IgD-negative memory B cell (primary cell): ENCODE results near the gene UGT1A5. TPM values are rescaled to one million over a fixed set of nuclear protein-coding genes. Genes with fewer than 3 reads are reported as not detected.
A peak's percentile ranks its signal among the peaks of the same experiment; 100 is the strongest.

Experiments
- H3K27ac Mint-ChIP-seq, 3 donors: one replicate each; pipeline ENCODE4 v1.8.0; 2020 to 2022; ENCODE audit warnings: mild to moderate bottlenecking in 3 of 3, mixed read lengths in 3 of 3, moderate library complexity in 1 of 3
- H3K27me3 Mint-ChIP-seq: one replicate; pipeline ENCODE4 v1.8.0; 2021; ENCODE audit warnings: mixed read lengths
- H3K36me3 Mint-ChIP-seq: one replicate; pipeline ENCODE4 v1.8.0; 2020; ENCODE audit warnings: mild to moderate bottlenecking, mixed read lengths
- H3K4me1 Mint-ChIP-seq, 3 donors: one replicate each; pipeline ENCODE4 v1.8.0; 2020 to 2022; ENCODE audit warnings: mixed read lengths in 3 of 3, mild to moderate bottlenecking in 1 of 3
- H3K4me3 Mint-ChIP-seq, 4 donors: one replicate each; pipeline ENCODE4 v1.8.0; 2020 to 2022; ENCODE audit warnings: mild to moderate bottlenecking in 4 of 4, mixed read lengths in 4 of 4, moderate library complexity in 3 of 4
- H3K9me3 Mint-ChIP-seq, 3 donors: one replicate each; pipeline ENCODE4 v1.8.0; 2020 to 2021; ENCODE audit warnings: mixed read lengths in 3 of 3, mild to moderate bottlenecking in 1 of 3
- polyA plus RNA-seq: library from polyadenylated mRNA; unstranded; fragments of 300-500 nt; fragmentation: Illumina TruSeq; gene quantifications from one replicate; pipeline ENCODE4 v1.2.3, GENCODE V29; 2021

UGT1A5 gene
- not detected for polyA plus RNA-seq

- no peak within 1 kb of the TSS for H3K4me3 Mint-ChIP-seq
- H3K36me3 Mint-ChIP-seq: no peaks in the 10 kb centered on the region
- H3K27ac Mint-ChIP-seq: peak within 1 kb of the TSS in 1 of 3 donors; percentile 62
Measured at GRCh38 chr2:233712611-233713261, at the start of gene UGT1A5. Gene UGT1A5 (plus strand): TSS chr2:233712907. CDS start chr2:233712992, 85 bp downstream.

DNA sequence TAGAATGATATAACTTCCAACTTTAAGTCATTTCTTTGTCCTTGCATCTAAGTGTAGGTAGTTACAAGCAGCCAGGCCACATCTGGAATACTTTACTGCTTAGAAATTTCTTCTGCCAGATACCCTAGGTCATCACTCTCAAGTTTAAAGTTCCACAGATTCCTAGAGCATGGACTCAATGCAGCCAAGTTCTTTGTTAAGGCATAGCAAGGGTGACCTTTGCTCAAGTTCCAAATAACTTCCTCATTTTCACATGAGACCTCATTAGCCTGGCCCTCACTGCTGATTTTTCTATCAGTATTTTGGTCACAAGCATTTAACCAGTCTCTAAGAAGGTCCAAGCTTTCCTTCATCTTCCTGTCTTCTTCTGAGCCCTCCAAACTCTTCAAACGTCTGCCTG lies 48.8 kb upstream of the UGT1A5 start:
- H3K27ac Mint-ChIP-seq: no peak overlapping the region
- peaks cover 2% of the 10 kb centered on the region for H3K36me3 Mint-ChIP-seq
- peaks cover 0 to 6% (median 3%) of the 10 kb centered on the region in 3 donors for H3K9me3 Mint-ChIP-seq
- peaks cover 13% of the 10 kb centered on the region for H3K27me3 Mint-ChIP-seq
- no peaks in the 10 kb centered on the region for H3K4me1 Mint-ChIP-seq
- no peak overlapping the region for H3K4me3 Mint-ChIP-seq

More at GRCh38 chr2:233712611-233713261, at the start of gene UGT1A5:
- Mint-ChIP-seq H3K4me1 (peaks cover 0 to 3% (median 0%) of the 10 kb centered on the region in 3 donors), H3K27me3 (peaks cover 4% of the 10 kb centered on the region), H3K9me3 (no peaks in the 10 kb centered on the region)

DNA sequence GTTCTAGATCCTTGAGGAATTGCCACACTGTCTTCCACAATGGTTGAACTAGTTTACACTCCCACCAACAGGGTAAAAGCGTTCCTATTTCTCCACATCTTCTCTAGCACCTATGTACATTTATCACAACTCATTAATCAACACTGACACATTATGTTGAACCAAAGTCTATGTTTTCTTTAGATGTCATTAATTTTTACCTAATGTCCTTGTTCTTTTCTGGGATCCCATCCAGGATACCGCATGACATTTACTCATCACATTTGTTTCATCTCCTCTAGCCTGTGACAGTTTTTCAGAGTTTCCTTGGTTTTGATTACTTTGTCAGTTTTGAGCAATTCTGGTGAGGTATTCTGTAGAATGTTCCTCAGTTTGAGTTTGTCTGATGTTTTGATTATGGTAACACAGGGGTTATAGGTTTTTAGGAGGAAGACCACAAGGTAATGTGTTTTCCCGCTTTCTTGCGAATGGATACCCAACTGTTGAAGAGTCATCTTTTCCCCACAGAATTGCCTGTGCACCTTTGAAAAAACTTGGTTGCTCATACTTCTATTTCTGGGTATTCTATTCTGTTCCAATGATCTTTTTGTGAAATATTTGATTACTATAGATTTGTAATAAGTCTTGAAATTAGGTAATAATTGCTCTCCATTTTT lies 44.0 kb upstream of the UGT1A5 start:
- Mint-ChIP-seq H3K4me1 (peaks cover 0 to 7% (median 0%) of the 10 kb centered on the region in 3 donors), H3K27me3 (peaks cover 20% of the 10 kb centered on the region), H3K4me3 (no peak overlapping the region), H3K9me3 (peaks cover 0 to 6% (median 3%) of the 10 kb centered on the region in 3 donors), H3K36me3 (no peaks in the 10 kb centered on the region), H3K27ac (no peak overlapping the region)

DNA sequence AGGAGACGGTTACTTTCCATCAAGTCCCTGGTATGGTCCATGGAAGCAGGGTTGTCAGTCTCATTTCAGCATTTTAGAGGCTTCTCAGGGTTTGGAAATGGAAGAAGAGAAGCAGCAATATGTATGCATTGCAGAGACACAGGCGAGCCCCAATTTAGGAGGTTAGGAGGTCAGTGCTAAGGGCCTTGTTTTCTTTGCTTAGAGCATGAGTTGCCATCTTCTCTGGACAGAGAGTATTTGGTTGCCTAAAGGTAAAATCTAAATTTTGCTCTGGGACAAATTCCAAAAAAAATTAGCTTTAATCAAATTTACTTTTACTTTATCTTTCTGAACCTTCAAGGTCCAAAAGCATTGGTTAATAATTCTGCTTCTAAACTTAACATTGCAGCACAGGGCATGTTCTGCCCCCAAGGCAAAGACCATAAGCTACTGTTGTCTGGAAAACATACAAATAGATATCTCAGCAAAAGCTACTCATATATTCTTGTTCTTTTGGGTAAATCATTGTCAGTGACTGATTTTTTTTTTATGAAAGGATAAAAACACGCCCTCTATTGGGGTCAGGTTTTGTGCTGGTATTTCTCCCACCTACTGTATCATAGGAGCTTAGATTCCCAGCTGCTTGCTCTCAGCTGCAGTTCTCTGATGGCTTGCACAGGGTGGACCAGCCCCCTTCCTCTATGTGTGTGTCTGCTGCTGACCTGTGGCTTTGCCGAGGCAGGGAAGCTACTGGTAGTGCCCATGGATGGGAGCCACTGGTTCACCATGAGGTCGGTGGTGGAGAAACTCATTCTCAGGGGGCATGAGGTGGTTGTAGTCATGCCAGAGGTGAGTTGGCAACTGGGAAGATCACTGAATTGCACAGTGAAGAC lies 41.2 kb upstream of the UGT1A5 start, which contains the start of gene UGT1A9:
TSS of gene UGT1A9 (plus strand) at position 609 of the 872 bp plus-strand sequence. CDS start at position 646, 37 bp downstream.
- Mint-ChIP-seq H3K9me3 (peaks cover 0 to 6% (median 3%) of the 10 kb centered on the region in 3 donors), H3K36me3 (peaks cover 2% of the 10 kb centered on the region), H3K27me3 (peaks cover 14% of the 10 kb centered on the region), H3K27ac (no peak within 1 kb of the TSS), H3K4me3 (peak within 1 kb of the TSS in 1 of 4 donors; percentile 47), H3K4me1 (peaks cover 0 to 7% (median 0%) of the 10 kb centered on the region in 3 donors)

GRCh38 chr2:233672886-233673285 lies 39.8 kb upstream of the UGT1A5 start:
- H3K27me3 Mint-ChIP-seq: peaks cover 14% of the 10 kb centered on the region
- no peak overlapping the region for H3K4me3 Mint-ChIP-seq
- no peak overlapping the region for H3K27ac Mint-ChIP-seq
- H3K9me3 Mint-ChIP-seq: peaks cover 0 to 6% (median 0%) of the 10 kb centered on the region in 3 donors
- H3K36me3 Mint-ChIP-seq: peaks cover 2% of the 10 kb centered on the region
- peaks cover 0 to 7% (median 0%) of the 10 kb centered on the region in 3 donors for H3K4me1 Mint-ChIP-seq

GRCh38 chr2:233673896-233674295 lies 38.8 kb upstream of the UGT1A5 start:
- Mint-ChIP-seq H3K4me3 (no peak overlapping the region), H3K27ac (no peak overlapping the region), H3K36me3 (peaks cover 2% of the 10 kb centered on the region), H3K4me1 (peaks cover 0 to 7% (median 0%) of the 10 kb centered on the region in 3 donors), H3K27me3 (peaks cover 16% of the 10 kb centered on the region), H3K9me3 (no peaks in the 10 kb centered on the region)

GRCh38 chr2:233674314-233674713 lies 38.4 kb upstream of the UGT1A5 start:
- Mint-ChIP-seq H3K36me3 (peaks cover 2% of the 10 kb centered on the region), H3K27ac (no peak overlapping the region), H3K27me3 (peaks cover 18% of the 10 kb centered on the region)

DNA sequence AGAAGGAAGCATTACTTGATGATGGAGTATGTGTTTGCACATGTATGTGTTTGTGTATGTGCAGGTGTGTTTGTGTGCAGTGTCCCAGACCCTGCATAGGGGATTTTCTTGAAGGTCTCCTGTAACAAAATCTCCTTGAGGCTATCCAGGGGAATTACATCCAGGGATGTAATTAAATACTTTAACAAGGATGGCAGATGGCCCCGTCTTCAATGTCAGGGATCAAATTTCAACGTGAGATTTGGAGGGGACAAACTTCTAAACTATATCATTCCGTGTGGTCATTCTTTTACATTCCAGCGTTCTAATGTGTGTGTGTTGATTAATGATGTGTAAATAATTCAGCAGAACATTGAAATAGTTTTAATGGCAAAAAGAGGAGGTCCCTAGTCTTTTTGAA lies 37.7 kb upstream of the UGT1A5 start:
- no peak overlapping the region for H3K4me3 Mint-ChIP-seq
- peaks cover 20% of the 10 kb centered on the region for H3K27me3 Mint-ChIP-seq
- H3K4me1 Mint-ChIP-seq: peaks cover 0 to 7% (median 0%) of the 10 kb centered on the region in 3 donors
- peaks cover 6% of the 10 kb centered on the region for H3K36me3 Mint-ChIP-seq
- H3K27ac Mint-ChIP-seq: no peak overlapping the region
- peaks cover 0 to 2% (median 0%) of the 10 kb centered on the region in 3 donors for H3K9me3 Mint-ChIP-seq

More at GRCh38 chr2:233674314-233674713, 38.4 kb upstream of the UGT1A5 start:
- peaks cover 0 to 7% (median 0%) of the 10 kb centered on the region in 3 donors for H3K4me1 Mint-ChIP-seq
- H3K9me3 Mint-ChIP-seq: no peaks in the 10 kb centered on the region
- H3K4me3 Mint-ChIP-seq: no peak overlapping the region

- H3K9me3 Mint-ChIP-seq: peaks cover 0 to 2% (median 0%) of the 10 kb centered on the region in 3 donors
- peaks cover 7% of the 10 kb centered on the region for H3K36me3 Mint-ChIP-seq
- H3K27ac Mint-ChIP-seq: no peak overlapping the region
- peaks cover 0 to 7% (median 0%) of the 10 kb centered on the region in 3 donors for H3K4me1 Mint-ChIP-seq
- H3K27me3 Mint-ChIP-seq: peaks cover 14% of the 10 kb centered on the region
- H3K4me3 Mint-ChIP-seq: no peak overlapping the region
Measured at GRCh38 chr2:233676046-233676445, 36.7 kb upstream of the UGT1A5 start.

- Mint-ChIP-seq H3K9me3 (peaks cover 0 to 2% (median 0%) of the 10 kb centered on the region in 3 donors), H3K4me3 (no peak overlapping the region), H3K27ac (no peak overlapping the region), H3K4me1 (peaks cover 4 to 14% (median 9%) of the 10 kb centered on the region in 3 donors), H3K27me3 (peaks cover 6% of the 10 kb centered on the region), H3K36me3 (peaks cover 7% of the 10 kb centered on the region)
Measured at GRCh38 chr2:233679196-233679595, 33.5 kb upstream of the UGT1A5 start.

DNA sequence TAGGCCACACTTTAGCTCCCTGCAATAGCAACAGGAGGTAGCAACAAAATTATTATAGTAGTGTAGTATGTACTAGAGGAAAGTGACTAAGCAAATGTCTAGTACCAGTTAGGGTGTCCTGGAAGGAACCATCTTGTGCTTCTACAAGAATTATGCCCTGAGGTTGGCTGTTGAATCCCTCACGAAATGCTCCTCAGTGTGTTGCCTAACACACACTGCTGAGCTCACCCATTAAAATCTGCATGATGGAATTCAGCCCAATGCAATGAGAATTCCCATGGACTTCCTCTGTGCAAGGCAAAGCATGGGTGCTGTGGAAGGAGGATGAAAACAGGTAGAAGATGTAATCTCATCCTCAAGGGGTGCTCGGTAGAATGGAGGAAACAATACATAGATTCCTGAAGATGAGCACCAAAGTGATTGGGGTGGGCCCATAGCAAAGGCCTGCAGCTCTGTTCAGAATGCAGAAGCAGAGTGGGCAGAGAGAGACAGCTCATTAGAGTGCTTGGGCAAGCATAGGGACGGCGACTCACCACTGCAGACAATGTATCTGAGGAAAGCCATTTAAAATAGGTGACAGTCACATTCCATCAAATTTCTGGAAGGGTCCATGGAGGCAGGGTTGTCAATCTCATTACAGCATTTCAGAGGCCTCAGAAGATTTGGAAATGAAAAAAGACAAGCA lies 32.2 kb upstream of the UGT1A5 start:
- Mint-ChIP-seq H3K27me3 (peaks cover 6% of the 10 kb centered on the region), H3K36me3 (peaks cover 7% of the 10 kb centered on the region), H3K9me3 (peaks cover 0 to 2% (median 0%) of the 10 kb centered on the region in 3 donors), H3K4me3 (no peak overlapping the region), H3K4me1 (peaks cover 4 to 14% (median 9%) of the 10 kb centered on the region in 3 donors), H3K27ac (no peak overlapping the region)

GRCh38 chr2:233681521-233682099 lies 31.1 kb upstream of the UGT1A5 start, which contains the start of gene UGT1A7:
Gene UGT1A7 (plus strand): TSS chr2:233681901. CDS start chr2:233681938, 37 bp downstream.
- Mint-ChIP-seq H3K36me3 (peaks cover 5% of the 10 kb centered on the region), H3K4me1 (peaks cover 4 to 14% (median 9%) of the 10 kb centered on the region in 3 donors), H3K9me3 (peaks cover 0 to 2% (median 0%) of the 10 kb centered on the region in 3 donors), H3K4me3 (no peak within 1 kb of the TSS), H3K27ac (no peak within 1 kb of the TSS), H3K27me3 (peaks cover 6% of the 10 kb centered on the region)

DNA sequence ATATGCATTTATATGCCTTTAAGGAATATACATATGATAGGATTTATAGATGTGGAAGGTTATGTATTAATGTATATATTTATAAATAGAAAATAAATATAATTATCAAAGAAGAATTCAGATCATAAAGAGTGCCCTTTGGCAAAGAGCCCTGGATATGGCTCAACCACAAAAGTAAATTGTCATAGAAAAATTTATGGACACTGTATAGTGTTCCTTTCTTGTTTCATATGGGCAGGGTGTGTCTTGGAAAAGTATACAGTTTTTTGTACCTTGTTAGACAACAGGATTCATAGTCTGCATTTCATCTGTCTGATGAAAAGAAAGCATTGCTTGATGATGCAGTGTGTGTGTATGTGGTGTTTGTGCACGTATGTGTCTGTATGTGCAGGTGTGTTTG lies 28.1 kb upstream of the UGT1A5 start:
- peaks cover 4% of the 10 kb centered on the region for H3K36me3 Mint-ChIP-seq
- no peak overlapping the region for H3K4me3 Mint-ChIP-seq

DNA sequence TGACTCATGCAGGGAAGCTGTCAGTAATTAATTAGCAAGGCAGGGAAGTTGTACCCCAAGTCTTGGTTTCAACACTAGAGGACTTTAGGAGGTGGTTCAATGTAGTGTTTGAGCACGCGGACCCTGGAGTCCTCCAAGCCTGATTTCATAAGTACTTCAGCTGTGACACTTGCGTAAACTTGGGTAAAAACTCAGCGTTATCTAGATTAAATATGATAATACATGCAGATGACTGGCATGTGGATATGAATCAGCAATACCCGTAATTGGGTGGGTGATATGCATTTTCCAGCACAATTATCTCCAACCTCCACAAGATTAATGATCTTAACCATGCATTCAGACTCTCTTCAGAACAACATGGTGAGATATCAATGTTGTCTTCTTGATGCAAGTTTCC lies 25.8 kb upstream of the UGT1A5 start:
- Mint-ChIP-seq H3K36me3 (peaks cover 2% of the 10 kb centered on the region), H3K9me3 (no peaks in the 10 kb centered on the region), H3K27me3 (peaks cover 7% of the 10 kb centered on the region), H3K4me3 (no peak overlapping the region), H3K27ac (no peak overlapping the region), H3K4me1 (peaks cover 4 to 12% (median 9%) of the 10 kb centered on the region in 3 donors)

More for the DNA sequence above, 28.1 kb upstream of the UGT1A5 start:
- Mint-ChIP-seq H3K4me1 (peaks cover 4 to 14% (median 9%) of the 10 kb centered on the region in 3 donors), H3K9me3 (peaks cover 0 to 2% (median 0%) of the 10 kb centered on the region in 3 donors), H3K27ac (no peak overlapping the region), H3K27me3 (peaks cover 8% of the 10 kb centered on the region)
